ENCODE results near the gene KLHL30.

KLHL30 gene

DNA sequence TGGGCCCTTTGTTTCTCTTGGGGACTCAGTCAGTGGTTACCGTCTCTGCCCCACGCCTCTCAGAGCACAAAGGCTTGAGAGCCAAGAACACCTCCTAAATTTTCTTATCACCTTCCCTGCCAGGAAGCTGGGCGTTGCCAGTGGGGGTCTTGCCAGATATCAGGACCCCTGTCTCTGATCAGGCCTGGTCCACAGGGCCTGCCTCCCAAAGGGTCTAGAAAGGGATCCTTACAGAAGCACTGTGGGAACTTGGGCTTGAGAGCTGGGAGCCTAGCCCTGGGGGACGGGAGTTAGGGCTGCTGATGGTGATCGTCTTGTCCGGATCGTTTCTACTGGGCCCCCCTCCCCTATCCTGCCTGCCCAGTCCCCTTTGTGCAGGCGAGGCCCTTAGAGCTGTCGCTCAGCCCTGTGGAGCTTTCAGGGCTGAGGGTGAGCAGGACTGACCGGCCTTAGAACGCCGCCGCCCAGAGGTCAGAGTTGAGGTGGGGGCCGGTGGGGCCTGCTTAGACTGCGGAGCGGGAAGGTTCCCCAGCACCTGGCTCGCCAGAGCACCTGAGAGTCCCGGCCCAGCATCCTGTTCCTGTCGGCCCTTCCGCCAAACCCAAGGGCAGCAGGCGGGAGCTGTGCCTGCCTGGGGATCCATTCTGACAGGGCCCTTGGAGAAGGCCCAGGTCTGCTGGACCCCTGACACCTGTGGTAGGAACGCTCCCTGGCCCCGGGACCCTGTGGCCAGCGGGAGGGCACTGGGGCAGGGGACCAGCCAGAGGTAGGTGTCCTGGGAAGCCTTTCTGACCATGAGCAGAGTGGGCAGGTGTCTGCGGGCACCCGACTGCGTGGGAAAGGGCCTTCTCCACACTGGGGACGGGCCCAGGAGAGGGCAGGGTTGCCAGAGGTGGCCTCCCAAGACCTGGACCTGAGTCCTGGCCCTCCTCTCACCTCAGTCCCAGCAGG is 37.4 kb upstream of the KLHL30 start:
- TF ChIP-seq SIN3A (IDR thresholded peaks at IDR 0.05; ENCODE audit: borderline replicate concordance, insufficient read depth, low read length) (no peak), POLR2AphosphoS5 (IDR thresholded peaks at IDR 0.05; ENCODE audit: low read depth, low read length) (no peak), TAF1 (IDR thresholded peaks at IDR 0.05; ENCODE audit: borderline replicate concordance, insufficient read depth, low read length) (no peak), FOXP2 (optimal IDR thresholded peaks at IDR 0.05; ENCODE audit: borderline replicate concordance, extremely low read depth, extremely low read length, insufficient read depth) (no peak)
- TF ChIP-seq, protein P1, sequence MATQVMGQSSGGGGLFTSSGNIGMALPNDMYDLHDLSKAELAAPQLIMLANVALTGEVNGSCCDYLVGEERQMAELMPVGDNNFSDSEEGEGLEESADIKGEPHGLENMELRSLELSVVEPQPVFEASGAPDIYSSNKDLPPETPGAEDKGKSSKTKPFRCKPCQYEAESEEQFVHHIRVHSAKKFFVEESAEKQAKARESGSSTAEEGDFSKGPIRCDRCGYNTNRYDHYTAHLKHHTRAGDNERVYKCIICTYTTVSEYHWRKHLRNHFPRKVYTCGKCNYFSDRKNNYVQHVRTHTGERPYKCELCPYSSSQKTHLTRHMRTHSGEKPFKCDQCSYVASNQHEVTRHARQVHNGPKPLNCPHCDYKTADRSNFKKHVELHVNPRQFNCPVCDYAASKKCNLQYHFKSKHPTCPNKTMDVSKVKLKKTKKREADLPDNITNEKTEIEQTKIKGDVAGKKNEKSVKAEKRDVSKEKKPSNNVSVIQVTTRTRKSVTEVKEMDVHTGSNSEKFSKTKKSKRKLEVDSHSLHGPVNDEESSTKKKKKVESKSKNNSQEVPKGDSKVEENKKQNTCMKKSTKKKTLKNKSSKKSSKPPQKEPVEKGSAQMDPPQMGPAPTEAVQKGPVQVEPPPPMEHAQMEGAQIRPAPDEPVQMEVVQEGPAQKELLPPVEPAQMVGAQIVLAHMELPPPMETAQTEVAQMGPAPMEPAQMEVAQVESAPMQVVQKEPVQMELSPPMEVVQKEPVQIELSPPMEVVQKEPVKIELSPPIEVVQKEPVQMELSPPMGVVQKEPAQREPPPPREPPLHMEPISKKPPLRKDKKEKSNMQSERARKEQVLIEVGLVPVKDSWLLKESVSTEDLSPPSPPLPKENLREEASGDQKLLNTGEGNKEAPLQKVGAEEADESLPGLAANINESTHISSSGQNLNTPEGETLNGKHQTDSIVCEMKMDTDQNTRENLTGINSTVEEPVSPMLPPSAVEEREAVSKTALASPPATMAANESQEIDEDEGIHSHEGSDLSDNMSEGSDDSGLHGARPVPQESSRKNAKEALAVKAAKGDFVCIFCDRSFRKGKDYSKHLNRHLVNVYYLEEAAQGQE (IDR thresholded peaks at IDR 0.05; ENCODE audit: insufficient read depth in 1 of 2, low read depth in 2 of 2, low read length in 2 of 2): no peak

DNA sequence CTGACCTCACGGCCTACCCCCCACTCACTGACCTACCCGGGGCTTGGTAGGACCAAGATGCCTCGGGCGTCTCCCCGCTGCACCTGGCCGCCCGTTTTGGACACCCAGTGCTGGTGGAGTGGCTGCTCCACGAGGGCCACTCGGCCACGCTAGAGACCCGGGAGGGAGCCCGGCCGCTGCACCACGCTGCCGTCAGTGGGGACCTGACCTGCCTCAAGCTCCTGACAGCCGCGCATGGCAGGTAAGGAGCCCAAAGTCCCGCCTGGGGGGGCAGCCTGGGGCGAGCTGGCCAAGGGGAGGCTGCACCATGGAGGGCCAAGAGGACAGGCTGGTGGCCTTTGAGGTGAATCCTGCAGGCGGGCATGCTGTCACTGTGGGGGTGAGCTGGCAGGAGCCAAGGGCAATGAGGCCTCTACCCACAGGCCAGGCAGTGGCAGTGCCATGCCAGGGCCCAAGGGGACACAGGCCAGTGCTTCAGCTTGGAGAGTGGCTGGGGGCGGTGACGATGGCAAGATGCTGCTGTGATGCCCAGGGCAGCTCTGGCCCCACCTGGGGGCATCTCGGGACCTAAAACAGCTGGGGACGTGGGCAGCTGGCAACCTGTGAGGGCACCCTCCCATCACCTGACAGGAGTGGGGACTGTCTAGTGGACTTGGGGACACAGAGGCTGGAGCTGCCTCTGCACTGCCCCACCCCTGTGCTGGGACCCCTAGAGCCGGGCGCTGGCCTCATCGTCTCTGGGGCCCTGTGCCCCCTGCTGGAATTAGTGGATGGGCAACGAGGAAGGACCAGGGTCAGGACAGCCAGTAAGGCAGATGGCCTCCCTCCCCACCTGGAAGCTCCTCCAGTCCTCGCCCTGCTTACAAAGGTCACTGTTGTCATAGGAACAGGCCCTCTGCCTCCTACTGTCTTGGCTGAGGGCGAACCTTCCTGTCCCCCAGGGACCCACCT is 36.3 kb upstream of the KLHL30 start:
- TF ChIP-seq POLR2AphosphoS5 (IDR thresholded peaks at IDR 0.05; ENCODE audit: low read depth, low read length) (no peak), SIN3A (IDR thresholded peaks at IDR 0.05; ENCODE audit: borderline replicate concordance, insufficient read depth, low read length) (no peak), TAF1 (IDR thresholded peaks at IDR 0.05; ENCODE audit: borderline replicate concordance, insufficient read depth, low read length) (no peak), FOXP2 (optimal IDR thresholded peaks at IDR 0.05; ENCODE audit: borderline replicate concordance, extremely low read depth, extremely low read length, insufficient read depth) (no peak)
- TF ChIP-seq, protein P1 (IDR thresholded peaks at IDR 0.05; ENCODE audit: insufficient read depth in 1 of 2, low read depth in 2 of 2, low read length in 2 of 2): no peak

DNA sequence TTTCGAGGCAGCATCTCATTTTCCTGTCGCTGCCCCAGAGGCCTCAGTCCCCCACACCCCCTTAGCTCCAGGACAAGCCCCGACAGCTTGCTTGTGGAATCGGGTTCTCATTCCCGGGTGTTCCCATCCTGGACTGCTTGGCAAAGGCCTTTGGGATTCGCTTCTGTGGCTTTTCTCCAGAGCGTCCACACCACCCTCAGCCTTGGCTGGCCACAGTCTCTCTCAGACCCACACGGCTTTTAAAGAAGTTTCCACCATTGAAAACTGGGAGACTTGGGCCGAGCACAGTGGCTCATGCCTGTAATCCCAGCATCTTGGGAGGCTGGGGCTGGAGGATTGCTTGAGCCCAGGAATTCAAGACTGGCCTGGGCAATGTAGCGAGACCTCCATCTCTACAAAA is 35.6 kb upstream of the KLHL30 start:
- TF ChIP-seq SIN3A (IDR thresholded peaks at IDR 0.05; ENCODE audit: borderline replicate concordance, insufficient read depth, low read length) (no peak), POLR2AphosphoS5 (IDR thresholded peaks at IDR 0.05; ENCODE audit: low read depth, low read length) (no peak), TAF1 (IDR thresholded peaks at IDR 0.05; ENCODE audit: borderline replicate concordance, insufficient read depth, low read length) (no peak), FOXP2 (optimal IDR thresholded peaks at IDR 0.05; ENCODE audit: borderline replicate concordance, extremely low read depth, extremely low read length, insufficient read depth) (no peak)
- TF ChIP-seq, protein P1 (IDR thresholded peaks at IDR 0.05; ENCODE audit: insufficient read depth in 1 of 2, low read depth in 2 of 2, low read length in 2 of 2): no peak

DNA sequence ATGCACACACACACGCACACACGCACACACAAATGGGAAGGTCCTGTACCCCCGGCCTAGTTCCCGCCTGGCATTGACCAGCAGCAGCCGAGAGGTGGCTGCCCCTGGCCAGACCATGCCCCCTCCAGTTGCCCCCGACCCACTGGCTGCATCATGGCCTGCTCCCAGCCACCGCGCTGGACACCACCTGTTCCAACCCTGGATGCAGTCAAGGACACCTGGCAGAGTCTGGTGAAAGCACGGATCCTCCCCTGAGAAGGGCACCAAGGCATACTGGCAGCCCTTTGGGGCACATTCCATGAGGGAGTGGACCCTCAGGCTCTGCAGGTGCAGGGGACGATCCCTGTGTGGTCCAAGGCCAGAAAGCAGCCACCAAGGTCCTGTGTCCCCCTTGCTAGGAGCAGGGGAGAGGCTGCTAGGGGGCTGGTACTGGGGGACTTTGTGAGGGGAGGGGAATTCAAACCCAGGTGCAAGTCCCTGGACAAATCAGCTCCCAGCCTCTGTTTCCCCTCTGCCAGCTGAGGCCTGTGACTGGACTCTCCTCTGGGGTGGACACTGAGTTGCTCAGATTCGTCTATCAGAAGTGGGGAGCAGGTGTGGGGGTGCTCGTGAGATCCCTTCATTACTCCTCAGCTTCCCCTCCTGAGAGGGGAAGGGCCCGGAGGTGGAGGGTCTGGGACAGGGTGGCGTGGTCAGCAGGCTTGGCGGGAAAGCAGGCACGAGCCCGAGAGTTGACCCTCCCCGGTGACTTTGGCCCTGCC is 34.8 kb upstream of the KLHL30 start:
- TF ChIP-seq POLR2AphosphoS5 (IDR thresholded peaks at IDR 0.05; ENCODE audit: low read depth, low read length): no peak
- TF ChIP-seq, protein P1 (IDR thresholded peaks at IDR 0.05; ENCODE audit: insufficient read depth in 1 of 2, low read depth in 2 of 2, low read length in 2 of 2): no peak
- TF ChIP-seq TAF1 (IDR thresholded peaks at IDR 0.05; ENCODE audit: borderline replicate concordance, insufficient read depth, low read length): no peak
- no peak for TF ChIP-seq FOXP2 (optimal IDR thresholded peaks at IDR 0.05; ENCODE audit: borderline replicate concordance, extremely low read depth, extremely low read length, insufficient read depth)
- TF ChIP-seq SIN3A (IDR thresholded peaks at IDR 0.05; ENCODE audit: borderline replicate concordance, insufficient read depth, low read length): no peak

Measured in PFSK-1 (cell line).